Psoas muscle (tissue), 8 donors: ENCODE measurements around the gene OCEL1. TPM values are rescaled to one million over a fixed set of nuclear protein-coding genes. Genes with fewer than 3 reads are reported as not detected.
A peak's percentile ranks its signal among the peaks of the same experiment; 100 is the strongest.

Experiments
- ATAC-seq, 4 donors: fragments of 200-7000 bp; cut with Tn5 transposase; one replicate each; pipeline ENCODE4 v1.9.1; 2020; ENCODE audit warnings: moderate library complexity in 3 of 4, mild to moderate bottlenecking in 2 of 4
- DNase-seq, 2 donors: peaks; one replicate each; pipeline ENCODE4 v3.0.0-alpha.2; 2020
- H3K27ac ChIP-seq: fragments of 200-600 bp; one replicate; pipeline ENCODE4 v1.8.0; 2022
- H3K27me3 ChIP-seq, 3 donors: fragments of 200-600 bp in 1 of 3; one replicate each; pipeline versions ENCODE4 v1.6.1 to v1.8.0; 2013 to 2022; ENCODE audit warnings: low read length in 2 of 3, mild to moderate bottlenecking in 2 of 3, moderate library complexity in 1 of 3; ENCODE audit not compliant: insufficient read depth in 3 of 3
- H3K36me3 ChIP-seq, 2 donors: fragments of 200-600 bp in 1 of 2; one replicate each; pipeline versions ENCODE4 v1.6.1 to v1.8.0; 2013 to 2022; ENCODE audit warnings: low read depth in 1 of 2, mild to moderate bottlenecking in 1 of 2, moderate library complexity in 1 of 2; ENCODE audit not compliant: insufficient read depth in 1 of 2
- H3K4me1 ChIP-seq: fragments of 200-600 bp; one replicate; pipeline ENCODE4 v1.8.0; 2022
- H3K4me3 ChIP-seq: fragments of 200-600 bp; one replicate; pipeline ENCODE4 v1.8.0; 2022; ENCODE audit warnings: mild to moderate bottlenecking
- H3K9me3 ChIP-seq: fragments of 200-600 bp; one replicate; pipeline ENCODE4 v1.8.0; 2022
- CTCF ChIP-seq: fragments of 200-600 bp; IDR thresholded peaks from one replicate; pipeline ENCODE4 v1.8.0; 2022; ENCODE audit warnings: antibody characterized with exemption
- WGBS, 3 donors: extraction: QIAGEN DNeasy Blood & Tissue Kit; methylation state at CpG; one replicate each; pipeline versions ENCODE4 v1.1.6 to v1.1.7; 2013; 5-methylcytosine and 5-hydroxymethylcytosine counted together
- intact Hi-C, 2 donors: fragments of 100-400 bp; cut with DNase I; formaldehyde crosslinking; loops; one replicate each; pipeline versions ENCODE4 v1.11.0 to v1.14.2; 2022
- polyA plus RNA-seq, 3 donors: library from polyadenylated mRNA; stranded (reverse); fragments of 200-250 nt; gene quantifications; one replicate each; pipeline ENCODE4 v1.2.3, GENCODE V29; 2013
- total RNA-seq, 4 donors: library from RNA; stranded (reverse); fragmentation: NEBNext Ultra II Directional in 2 of 4; extraction: Animal tissue kit (Norgen Biotek cat#: 25700) in 2 of 4; gene quantifications; one replicate each; pipeline versions ENCODE4 v1.2.1 to v1.2.4, GENCODE V29; 2021 to 2023
- donor health status: healthy with polysubstance abuse.
- donor health status: DM: no; HTN: no; CAD: no; lungs with moderate emphysema.
- donor health status: Bipolar disorder and iron deficiency.
- donor health status: healthy.
- donor health status: DM: yes; HTN: yes; CAD: no.
- donor health status: DM: no; HTN: no; CAD: no.
- donor health status: DM: no; HTN: no; CAD: no.
- donor health status: DM: yes; HTN: yes; CAD: no.

The OCEL1 gene
- total and polyA plus RNA-seq, 7 donors, result 15.6 to 37.1 (median 19.6) TPM

GRCh38 chr19:17255150-17255621, 29.2 kb downstream of the OCEL1 start:
- Histone ChIP-seq H3K4me1 (no peaks in the 10 kb centered on the region), H3K9me3 (no peaks in the 10 kb centered on the region), H3K4me3 (no peak overlapping the region), H3K36me3 (no peaks in the 10 kb centered on the region), H3K27me3 (peaks cover 0 to 3% (median 0%) of the 10 kb centered on the region in 3 donors), H3K27ac (no peak overlapping the region)
- 32 to 44% (median 34%) methylated on average over 18 of the region's 18 CpGs for WGBS, 3 donors
- TF ChIP-seq CTCF, result no peak
- intact Hi-C loops, result no loop called here
- ATAC-seq (no peak), DNase-seq (no peak)

GRCh38 chr19:17256130-17256529, 30.1 kb downstream of the OCEL1 start:
- Histone ChIP-seq H3K27ac (no peak overlapping the region), H3K4me3 (no peak overlapping the region), H3K9me3 (no peaks in the 10 kb centered on the region), H3K36me3 (no peaks in the 10 kb centered on the region), H3K27me3 (peaks cover 0 to 3% (median 0%) of the 10 kb centered on the region in 3 donors), H3K4me1 (no peaks in the 10 kb centered on the region)
- TF ChIP-seq CTCF, result no peak
- 84 to 92% (median 84%) methylated on average over 3 of the region's 3 CpGs for WGBS, 3 donors
- intact Hi-C loops, result no loop called here
- ATAC-seq, result no peak
- no peak for DNase-seq

GRCh38 chr19:17259118-17259780, 33.2 kb downstream of the OCEL1 start:
- intact Hi-C loops, result no loop called here
- Histone ChIP-seq H3K9me3 (no peaks in the 10 kb centered on the region), H3K27ac (no peak overlapping the region), H3K4me1 (no peaks in the 10 kb centered on the region), H3K4me3 (no peak overlapping the region), H3K27me3 (peaks cover 0 to 3% (median 0%) of the 10 kb centered on the region in 3 donors), H3K36me3 (no peaks in the 10 kb centered on the region)
- no peak for TF ChIP-seq CTCF
- DNase-seq, result no peak
- WGBS, 3 donors, result 88 to 92% (median 92%) methylated on average over 9 of the region's 9 CpGs
- ATAC-seq, result no peak

DNA sequence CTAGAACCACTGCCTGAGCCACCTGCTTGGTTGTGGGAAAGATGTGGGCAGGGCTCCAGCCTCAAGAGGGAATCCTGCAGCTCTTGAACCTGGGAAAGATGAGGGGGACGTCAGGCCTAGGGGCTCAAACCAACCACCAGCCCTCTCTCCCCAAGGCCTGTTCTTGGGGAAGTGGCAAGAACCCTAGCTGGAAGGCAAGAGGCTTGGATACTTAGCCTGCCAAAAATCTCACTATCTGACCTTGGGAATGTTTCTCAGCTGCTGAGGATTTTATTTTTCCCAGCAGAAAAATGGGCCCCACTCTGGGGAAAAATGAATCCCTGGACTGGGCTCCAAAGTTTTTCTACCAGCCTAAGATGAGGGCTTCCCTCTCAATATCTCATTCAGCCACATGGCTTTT, 33.9 kb downstream of the OCEL1 start:
- no peaks in the 10 kb centered on the region for H3K9me3 ChIP-seq
- WGBS, 3 donors, result 59 to 69% (median 67%) methylated on average over 1 of the region's 1 CpG
- H3K36me3 ChIP-seq, result no peaks in the 10 kb centered on the region
- intact Hi-C loops, result no loop called here
- DNase-seq (no peak), ATAC-seq (no peak)
- no peak overlapping the region for H3K4me3 ChIP-seq
- H3K4me1 ChIP-seq, result no peaks in the 10 kb centered on the region
- H3K27me3 ChIP-seq, result no peaks in the 10 kb centered on the region
- H3K27ac ChIP-seq, result no peak overlapping the region
- no peak for TF ChIP-seq CTCF

- intact Hi-C loops, result no loop called here
- DNase-seq (peak; percentile 83 to 91), ATAC-seq (peak; percentile 90 to 98 (median 94))
- Histone ChIP-seq H3K4me3 (no peak overlapping the region), H3K4me1 (no peaks in the 10 kb centered on the region), H3K27me3 (no peaks in the 10 kb centered on the region), H3K9me3 (no peaks in the 10 kb centered on the region), H3K36me3 (no peaks in the 10 kb centered on the region), H3K27ac (no peak overlapping the region)
- WGBS, 3 donors, result 17% methylated on average over 15 of the region's 15 CpGs
- TF ChIP-seq CTCF, result peak; percentile 93
These were observed 34.9 kb downstream of the OCEL1 start for GRCh38 chr19:17260842-17261325.
